ENCODE measurements around the gene HBP1.
A peak's percentile ranks its signal among the peaks of the same experiment; 100 is the strongest.
"Not testable (repeated sequence)": the region's sequence is repeated elsewhere in the genome, so short reads cannot be mapped to it uniquely, and the experiment has no call there.

Gene HBP1

DNA sequence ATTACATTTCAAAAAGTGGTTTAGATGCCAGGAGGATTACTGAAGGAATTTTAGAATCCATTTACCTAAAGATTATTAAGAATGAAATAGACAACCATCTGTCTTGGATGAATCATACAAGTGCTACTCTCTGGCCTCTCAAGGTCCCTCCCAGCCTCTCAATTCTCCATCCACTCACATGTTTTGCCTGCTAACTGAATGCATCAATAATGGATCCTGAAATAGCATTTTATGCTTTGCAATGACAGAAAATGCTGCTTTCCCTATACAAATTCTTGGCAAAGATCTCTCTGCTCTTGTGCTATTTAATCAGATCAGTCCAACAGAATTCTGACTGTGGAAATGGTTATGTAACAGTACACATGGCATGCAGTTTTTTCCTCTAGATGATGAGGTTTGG lies 68.1 kb downstream of the HBP1 start:
- DNase-seq (ENCODE audit: low read depth), result peak; percentile 23
- H3K4me3 ChIP-seq (ENCODE audit: low read depth, low read length), result no peak overlapping the region
- TF ChIP-seq, protein P1, sequence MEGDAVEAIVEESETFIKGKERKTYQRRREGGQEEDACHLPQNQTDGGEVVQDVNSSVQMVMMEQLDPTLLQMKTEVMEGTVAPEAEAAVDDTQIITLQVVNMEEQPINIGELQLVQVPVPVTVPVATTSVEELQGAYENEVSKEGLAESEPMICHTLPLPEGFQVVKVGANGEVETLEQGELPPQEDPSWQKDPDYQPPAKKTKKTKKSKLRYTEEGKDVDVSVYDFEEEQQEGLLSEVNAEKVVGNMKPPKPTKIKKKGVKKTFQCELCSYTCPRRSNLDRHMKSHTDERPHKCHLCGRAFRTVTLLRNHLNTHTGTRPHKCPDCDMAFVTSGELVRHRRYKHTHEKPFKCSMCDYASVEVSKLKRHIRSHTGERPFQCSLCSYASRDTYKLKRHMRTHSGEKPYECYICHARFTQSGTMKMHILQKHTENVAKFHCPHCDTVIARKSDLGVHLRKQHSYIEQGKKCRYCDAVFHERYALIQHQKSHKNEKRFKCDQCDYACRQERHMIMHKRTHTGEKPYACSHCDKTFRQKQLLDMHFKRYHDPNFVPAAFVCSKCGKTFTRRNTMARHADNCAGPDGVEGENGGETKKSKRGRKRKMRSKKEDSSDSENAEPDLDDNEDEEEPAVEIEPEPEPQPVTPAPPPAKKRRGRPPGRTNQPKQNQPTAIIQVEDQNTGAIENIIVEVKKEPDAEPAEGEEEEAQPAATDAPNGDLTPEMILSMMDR (conservative IDR thresholded peaks at IDR 0.05; ENCODE audit: low read depth, low read length), result no peak

DNA sequence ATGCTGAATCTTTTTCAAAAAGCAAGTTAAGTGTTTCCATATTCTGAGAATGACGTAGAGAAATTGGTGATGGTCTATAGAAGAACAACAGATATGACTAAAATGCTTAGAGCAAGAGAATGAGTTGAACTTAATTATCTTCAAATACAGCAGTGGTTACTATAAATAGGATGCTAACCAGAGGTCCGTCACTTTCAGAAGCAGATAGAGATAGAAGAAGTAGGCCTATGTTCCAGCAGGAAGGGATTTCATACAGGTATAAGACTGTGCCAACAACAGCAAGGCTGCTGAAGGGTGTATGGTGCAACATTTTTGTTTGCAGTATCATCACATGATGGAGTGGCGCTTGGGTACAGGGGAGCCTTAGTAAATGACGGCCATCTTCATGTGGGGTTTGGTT lies 68.6 kb downstream of the HBP1 start:
- DNase-seq (ENCODE audit: low read depth), result no peak
- TF ChIP-seq, protein P1 (conservative IDR thresholded peaks at IDR 0.05; ENCODE audit: low read depth, low read length), result no peak
- no peak overlapping the region for H3K4me3 ChIP-seq (ENCODE audit: low read depth, low read length)

DNA sequence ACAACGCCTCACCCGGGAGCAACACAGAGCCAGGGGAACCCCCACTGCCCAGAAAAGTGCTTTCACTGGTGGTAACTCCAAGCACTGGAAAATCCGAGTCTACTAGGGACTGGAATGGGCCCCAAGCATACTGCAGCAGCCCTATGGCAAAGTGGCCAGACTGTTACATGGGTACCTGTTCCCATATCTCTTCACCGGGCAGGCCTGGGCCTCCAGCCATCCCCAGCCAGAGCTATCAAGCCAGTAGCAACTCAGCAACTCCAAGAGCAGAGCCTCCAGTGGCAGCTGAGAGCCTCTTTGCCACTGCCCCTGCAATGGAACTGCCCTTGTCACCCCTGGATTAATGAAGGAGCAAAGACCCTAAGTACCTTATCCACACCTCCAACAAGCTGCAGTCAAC lies 73.5 kb downstream of the HBP1 start:
- H3K4me3 ChIP-seq (ENCODE audit: low read depth, low read length), result no peak overlapping the region
- DNase-seq (ENCODE audit: low read depth), result no peak
- TF ChIP-seq, protein P1 (conservative IDR thresholded peaks at IDR 0.05; ENCODE audit: low read depth, low read length), result no peak

DNA sequence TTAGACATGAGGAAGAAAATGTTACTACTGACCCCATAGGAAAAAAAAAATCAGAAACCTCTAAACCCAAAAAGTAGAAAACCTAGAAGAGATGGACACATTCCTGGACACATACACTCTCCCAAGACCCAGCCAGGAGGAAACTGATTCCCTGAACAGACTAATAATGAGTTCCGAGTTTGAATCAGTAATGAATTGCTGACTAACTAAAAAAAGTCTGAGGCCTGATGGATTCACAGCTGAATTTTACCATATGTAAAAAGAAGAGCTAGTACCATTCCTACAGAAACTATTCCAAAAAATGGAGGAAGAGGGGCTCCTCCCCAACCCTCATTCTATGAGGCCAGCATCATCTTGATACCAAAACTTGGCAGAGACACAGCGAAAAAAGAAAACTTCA lies 75.8 kb downstream of the HBP1 start:
- no peak overlapping the region for H3K4me3 ChIP-seq (ENCODE audit: low read depth, low read length)
- no peak for DNase-seq (ENCODE audit: low read depth)
- TF ChIP-seq, protein P1 (conservative IDR thresholded peaks at IDR 0.05; ENCODE audit: low read depth, low read length), result no peak

DNA sequence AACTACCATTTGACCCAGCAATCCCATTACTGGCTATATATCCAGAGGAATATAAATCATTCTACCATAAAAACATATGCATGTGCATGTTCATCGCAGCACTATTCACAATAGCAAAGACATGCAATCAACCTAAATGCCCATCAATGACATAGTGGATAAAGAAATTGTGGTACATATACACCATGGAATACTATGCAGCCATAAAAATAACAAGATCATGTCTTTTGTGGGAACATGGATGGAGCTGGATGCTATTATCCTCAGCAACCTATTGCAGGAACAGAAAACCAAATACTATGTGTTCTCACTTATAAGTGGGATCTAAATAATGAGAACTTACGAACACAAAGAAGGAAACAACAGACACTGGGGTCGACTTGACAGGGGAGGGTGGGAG lies 78.0 kb downstream of the HBP1 start:
- H3K4me3 ChIP-seq (ENCODE audit: low read depth, low read length); DNase-seq (ENCODE audit: low read depth): not testable (repeated sequence)

DNA sequence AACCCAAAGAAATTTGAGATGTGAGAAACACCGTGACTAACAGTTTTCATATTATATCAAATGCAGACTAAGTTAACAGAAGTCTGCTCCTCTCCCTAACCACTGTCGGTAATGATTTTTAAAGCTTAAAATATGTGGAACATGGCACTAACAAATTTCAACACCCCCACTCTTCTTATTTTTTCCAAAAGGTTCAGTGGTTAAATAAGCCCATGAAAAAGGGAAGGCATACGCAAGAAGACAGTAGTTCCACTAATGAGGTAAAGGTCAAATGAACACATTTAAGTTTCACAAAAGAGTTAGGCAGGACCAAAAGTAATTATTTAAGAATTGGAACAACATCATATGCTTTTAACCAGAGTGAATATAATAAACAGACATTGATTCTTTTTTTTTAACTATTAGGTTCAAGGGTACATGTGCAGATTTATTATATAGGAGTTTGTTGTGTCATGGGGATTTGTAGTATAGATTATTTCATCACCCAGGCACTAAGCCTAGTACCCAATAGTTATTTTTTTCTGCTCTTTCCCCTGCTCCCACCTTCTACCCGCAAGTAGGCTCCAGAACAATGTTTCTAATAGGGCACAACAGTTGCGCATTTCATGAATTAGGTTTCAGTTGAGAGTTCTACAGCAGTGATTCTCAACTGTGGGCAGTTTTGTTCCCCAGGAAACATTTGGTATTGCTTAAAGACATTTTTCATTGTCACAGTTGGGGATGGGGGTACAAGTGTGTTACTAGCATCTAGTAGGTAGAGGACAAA lies 79.9 kb downstream of the HBP1 start:
- TF ChIP-seq, protein P1 (conservative IDR thresholded peaks at IDR 0.05; ENCODE audit: low read depth, low read length), result no peak
- DNase-seq (ENCODE audit: low read depth), result no peak
- no peak overlapping the region for H3K4me3 ChIP-seq (ENCODE audit: low read depth, low read length)

DNA sequence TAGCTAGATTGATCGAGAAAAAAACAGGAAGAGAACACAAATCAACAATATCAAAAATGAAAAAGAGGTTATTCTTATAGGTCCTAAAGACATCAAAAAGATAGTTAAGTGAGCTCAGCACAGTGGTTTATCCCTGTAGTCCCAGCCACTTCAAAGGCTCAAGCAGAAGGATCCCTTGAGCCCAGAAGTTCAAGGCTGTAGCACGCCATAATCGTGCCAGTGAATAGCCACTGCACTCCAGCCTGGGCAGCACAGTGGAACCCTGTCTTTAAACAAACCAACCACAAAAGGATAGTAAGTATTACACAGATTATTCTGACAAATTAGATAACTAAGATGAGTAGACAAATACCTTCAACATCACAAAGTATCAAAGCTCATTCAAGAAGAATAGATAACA lies 83.2 kb downstream of the HBP1 start:
- no peak for DNase-seq (ENCODE audit: low read depth)
- no peak overlapping the region for H3K4me3 ChIP-seq (ENCODE audit: low read depth, low read length)
- TF ChIP-seq, protein P1 (conservative IDR thresholded peaks at IDR 0.05; ENCODE audit: low read depth, low read length), result no peak

Data from choroid plexus epithelial cell (primary cell).